D721Med (cell line): ENCODE measurements around the gene LINGO3.

Experiments
- DNase-seq: peaks from one replicate; pipeline ENCODE4 v3.0.0; 2011; ENCODE audit warnings: low spot score; ENCODE audit not compliant: insufficient read length
- FAIRE-seq: peaks from 2 replicates; lab custom pipeline; 2011; peaks lifted over from hg19 to GRCh38; lab: Jason Lieb, UNC
- CTCF ChIP-seq: IDR thresholded peaks from 2 replicates; pipeline ENCODE4 v1.5.1; 2012; ENCODE audit warnings: mild to moderate bottlenecking, control low read depth; ENCODE audit not compliant: insufficient read depth; ENCODE audit errors: missing control alignments

LINGO3 gene

GRCh38 chr19:2338751-2339643 lies 31.0 kb upstream of the LINGO3 start:
- DNase-seq (no peak), FAIRE-seq (no peak)
- TF ChIP-seq CTCF: no peak

GRCh38 chr19:2338055-2338615 lies 30.2 kb upstream of the LINGO3 start:
- no peak for FAIRE-seq
- DNase-seq: no peak

GRCh38 chr19:2337329-2337707 lies 29.4 kb upstream of the LINGO3 start:
- DNase-seq (no peak), FAIRE-seq (no peak)
- no peak for TF ChIP-seq CTCF

More at GRCh38 chr19:2338055-2338615, 30.2 kb upstream of the LINGO3 start:
- TF ChIP-seq CTCF: no peak

- TF ChIP-seq CTCF: no peak
- no peak for FAIRE-seq
- no peak for DNase-seq
Measured at GRCh38 chr19:2336528-2337328, 28.8 kb upstream of the LINGO3 start.

- TF ChIP-seq CTCF: no peak
- no peak for FAIRE-seq
Measured at GRCh38 chr19:2335848-2336247, 27.9 kb upstream of the LINGO3 start.

GRCh38 chr19:2334986-2335846 lies 27.3 kb upstream of the LINGO3 start:
- DNase-seq (no peak), FAIRE-seq (no peak)
- no peak for TF ChIP-seq CTCF

More at GRCh38 chr19:2335848-2336247, 27.9 kb upstream of the LINGO3 start:
- no peak for DNase-seq
